ENCODE measurements around the gene PSEN1. TPM values are rescaled to one million over a fixed set of nuclear protein-coding genes. Genes with fewer than 3 reads are reported as not detected.

The PSEN1 gene
- total RNA-seq, 1 experiment from 2014 or later = 39.3 TPM

DNA sequence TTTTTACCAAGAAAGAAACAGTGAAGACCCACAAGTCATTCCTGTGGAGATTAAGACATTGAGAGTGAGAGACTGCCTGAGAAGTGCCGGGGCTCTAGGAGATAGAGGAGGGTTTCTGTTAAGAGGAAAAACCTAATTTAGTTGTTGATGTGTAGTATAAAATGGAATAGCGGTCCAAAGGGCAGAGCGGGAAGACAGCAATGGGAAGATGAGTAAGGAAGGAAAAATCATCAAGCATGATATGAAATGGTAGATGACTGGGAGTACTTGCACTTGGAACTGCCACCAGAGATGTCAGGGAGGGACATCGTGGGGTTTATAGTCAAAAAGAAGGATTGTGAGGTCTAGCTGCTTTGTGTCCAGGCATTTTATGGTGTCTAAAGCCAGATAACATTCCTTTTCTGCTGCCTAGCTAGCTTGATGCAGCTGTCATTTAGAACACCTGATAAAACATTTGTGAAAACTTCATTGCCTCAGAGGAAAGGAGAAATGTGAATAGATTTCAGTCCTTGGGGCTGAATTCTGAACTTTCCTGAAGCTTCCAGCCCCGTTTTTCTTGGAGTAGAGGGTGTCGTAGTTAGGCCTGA is 20.1 kb upstream of the PSEN1 start:
- Histone ChIP-seq H3K27ac (ENCODE audit: low read length) (no peak overlapping the region), H3K9me3 (ENCODE audit: control insufficient read depth, insufficient read depth, low read depth, low read length) (no peaks in the 10 kb centered on the region), H3K4me1 (ENCODE audit: control insufficient read depth, insufficient read depth, low read length) (no peaks in the 10 kb centered on the region), H3K4me3 (ENCODE audit: low read depth in 2 of 2, low read length in 2 of 2) (no peak overlapping the region), H3K36me3 (ENCODE audit: control insufficient read depth, insufficient read depth, low read length) (peaks cover 42% of the 10 kb centered on the region), H3K27me3 (ENCODE audit: control insufficient read depth, insufficient read depth, low read length) (no peaks in the 10 kb centered on the region)
- DNase-seq (ENCODE audit: low read depth, low spot score) = no peak
- ATAC-seq = no peak
- ChIA-PET CTCF (no interaction called here), POLR2A (interaction anchor here (0.7 kb wide), 1 partner anchor 39 kb away, joined by 4 read pairs; no protein-coding TSS in a partner anchor)
- in situ Hi-C loops (cut with HindIII; ENCODE audit: low pct_unique_long_range_greater_than_20kb, low sequenced_read_pairs) = no loop called here
- BruUV-seq (replicated peaks) = no TSS peak
- no peak for TF ChIP-seq TCF7L2 (IDR thresholded peaks at IDR 0.05; ENCODE audit: low read depth, low read length)
- TF ChIP-seq REST (IDR thresholded peaks at IDR 0.05; ENCODE audit: insufficient read depth in 1 of 2, low read depth in 2 of 2, low read length in 1 of 2) = no peak
- intact Hi-C loops (cut with micrococcal nuclease; ENCODE audit: unreplicated experiment) = no loop called here

GRCh38 chr14:73124180-73124894 is 12.0 kb upstream of the PSEN1 start:
- no peak for DNase-seq (ENCODE audit: low read depth, low spot score)
- intact Hi-C loops (cut with micrococcal nuclease; ENCODE audit: unreplicated experiment) (no loop called here), in situ Hi-C loops (cut with HindIII; ENCODE audit: low pct_unique_long_range_greater_than_20kb, low sequenced_read_pairs) (no loop called here)
- Histone ChIP-seq H3K9me3 (ENCODE audit: control insufficient read depth, insufficient read depth, low read depth, low read length) (no peaks in the 10 kb centered on the region), H3K27ac (ENCODE audit: low read length) (no peak overlapping the region), H3K27me3 (ENCODE audit: control insufficient read depth, insufficient read depth, low read length) (no peaks in the 10 kb centered on the region), H3K36me3 (ENCODE audit: control insufficient read depth, insufficient read depth, low read length) (peaks cover 43% of the 10 kb centered on the region), H3K4me1 (ENCODE audit: control insufficient read depth, insufficient read depth, low read length) (no peaks in the 10 kb centered on the region), H3K4me3 (ENCODE audit: low read depth in 2 of 2, low read length in 2 of 2) (no peak overlapping the region)
- POLR2A ChIA-PET = no interaction called here
- no TSS peak for BruUV-seq (replicated peaks)
- TF ChIP-seq SIN3A (IDR thresholded peaks at IDR 0.05; ENCODE audit: borderline replicate concordance, insufficient read depth, low read depth, low read length) (no peak), POLR2AphosphoS5 (IDR thresholded peaks at IDR 0.05; ENCODE audit: low read depth, low read length) (no peak), REST (IDR thresholded peaks at IDR 0.05; ENCODE audit: insufficient read depth in 1 of 2, low read depth in 2 of 2, low read length in 1 of 2) (no peak), CTCF (IDR thresholded peaks at IDR 0.05) (no peak), TCF7L2 (IDR thresholded peaks at IDR 0.05; ENCODE audit: low read depth, low read length) (no peak)
- no peak for ATAC-seq
- CTCF ChIA-PET = no interaction called here

Measured in Panc1 (cell line).